Adrenal gland (tissue), 5 donors: ENCODE measurements around the gene VAMP1.
"Not testable (repeated sequence)": the region's sequence is repeated elsewhere in the genome, so short reads cannot be mapped to it uniquely, and the experiment has no call there.

ENCODE experiments used
- POLR2A ChIP-seq, 2 donors: fragments of 450-650 bp; IDR thresholded peaks; one replicate each; pipeline ENCODE4 v1.6.1; 2017; ENCODE audit warnings: antibody characterized with exemption in 2 of 2, mild to moderate bottlenecking in 2 of 2, moderate library complexity in 1 of 2
- TF ChIP-seq, protein P1 (sequence below), 6 experiments: fragments of 450-650 bp in 4 of 6; fragments of 200-600 bp in 2 of 6; sonication (generic) in 1 of 6; IDR thresholded peaks; 1 replicate in 5 of 6; 2 replicates in 1 of 6; pipeline versions ENCODE4 v1.5.1 to v1.8.0; 2016 to 2021; ENCODE audit warnings: antibody characterized with exemption in 6 of 6, mild to moderate bottlenecking in 2 of 6, moderate library complexity in 1 of 6
- donor health status: DM: no; HTN: no; CAD: no.

DNA sequence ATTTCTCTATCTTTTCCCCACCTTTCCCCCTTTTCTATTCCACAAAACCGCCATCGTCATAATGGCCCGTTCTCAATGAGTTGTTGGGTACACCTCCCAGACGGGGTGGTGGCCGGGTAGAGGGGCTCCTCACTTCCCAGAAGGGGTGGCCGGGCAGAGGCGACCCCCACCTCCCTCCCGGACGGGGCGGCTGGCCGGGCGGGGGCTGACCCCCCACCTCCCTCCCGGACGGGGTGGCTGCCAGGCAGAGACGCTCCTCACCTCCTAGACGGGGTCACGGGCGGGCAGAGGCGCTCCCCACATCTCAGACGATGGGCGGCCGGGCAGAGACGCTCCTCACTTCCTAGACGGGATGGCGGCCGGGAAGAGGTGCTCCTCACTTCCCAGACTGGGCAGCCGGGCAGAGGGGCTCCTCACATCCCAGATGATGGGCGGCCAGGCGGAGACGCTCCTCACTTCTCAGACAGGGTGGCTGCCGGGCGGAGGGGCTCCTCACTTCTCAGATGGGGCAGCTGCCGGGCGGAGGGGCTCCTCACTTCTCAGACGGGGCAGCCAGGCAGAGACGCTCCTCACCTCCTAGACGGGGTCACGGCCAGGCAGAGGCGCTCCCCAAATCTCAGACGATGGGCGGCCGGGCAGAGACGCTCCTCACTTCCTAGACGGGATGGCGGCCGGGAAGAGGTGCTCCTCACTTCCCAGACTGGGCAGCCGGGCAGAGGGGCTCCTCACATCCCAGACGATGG lies 4.9 kb upstream of the VAMP1 start:
- TF ChIP-seq, protein P1, sequence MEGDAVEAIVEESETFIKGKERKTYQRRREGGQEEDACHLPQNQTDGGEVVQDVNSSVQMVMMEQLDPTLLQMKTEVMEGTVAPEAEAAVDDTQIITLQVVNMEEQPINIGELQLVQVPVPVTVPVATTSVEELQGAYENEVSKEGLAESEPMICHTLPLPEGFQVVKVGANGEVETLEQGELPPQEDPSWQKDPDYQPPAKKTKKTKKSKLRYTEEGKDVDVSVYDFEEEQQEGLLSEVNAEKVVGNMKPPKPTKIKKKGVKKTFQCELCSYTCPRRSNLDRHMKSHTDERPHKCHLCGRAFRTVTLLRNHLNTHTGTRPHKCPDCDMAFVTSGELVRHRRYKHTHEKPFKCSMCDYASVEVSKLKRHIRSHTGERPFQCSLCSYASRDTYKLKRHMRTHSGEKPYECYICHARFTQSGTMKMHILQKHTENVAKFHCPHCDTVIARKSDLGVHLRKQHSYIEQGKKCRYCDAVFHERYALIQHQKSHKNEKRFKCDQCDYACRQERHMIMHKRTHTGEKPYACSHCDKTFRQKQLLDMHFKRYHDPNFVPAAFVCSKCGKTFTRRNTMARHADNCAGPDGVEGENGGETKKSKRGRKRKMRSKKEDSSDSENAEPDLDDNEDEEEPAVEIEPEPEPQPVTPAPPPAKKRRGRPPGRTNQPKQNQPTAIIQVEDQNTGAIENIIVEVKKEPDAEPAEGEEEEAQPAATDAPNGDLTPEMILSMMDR (IDR thresholded peaks at IDR 0.05) = not testable (repeated sequence)
- not testable (repeated sequence) for TF ChIP-seq POLR2A (IDR thresholded peaks at IDR 0.05)
